DND-41 (cell line): ENCODE measurements around the gene TAP1.
A peak's percentile ranks its signal among the peaks of the same experiment; 100 is the strongest.

Source experiments
- ATAC-seq: fragments of 200-7000 bp; cut with Tn5 transposase; 3 replicates; pipeline ENCODE4 v1.9.1; 2021; ENCODE audit warnings: low read depth; ENCODE audit not compliant: insufficient read depth
- DNase-seq: peaks from one replicate; pipeline ENCODE4 v3.0.0-alpha.2; 2020
- H2AFZ ChIP-seq: 2 replicates; pipeline ENCODE4 v1.6.0; 2012; ENCODE audit warnings: low read depth, low read length
- H3K27ac ChIP-seq: 2 replicates; pipeline ENCODE4 v1.5.1; 2012; ENCODE audit warnings: low read length, inconsistent platforms
- H3K27me3 ChIP-seq: fragments of 200-600 bp; sonication (generic); 2 replicates; pipeline ENCODE4 v1.6.0; 2012; ENCODE audit warnings: low read length, mild to moderate bottlenecking, inconsistent platforms; ENCODE audit not compliant: insufficient read depth, poor library complexity
- H3K36me3 ChIP-seq: 2 replicates; pipeline ENCODE4 v1.5.1; 2012; ENCODE audit warnings: low read length, inconsistent platforms; ENCODE audit not compliant: insufficient read depth
- H3K4me1 ChIP-seq: 2 replicates; pipeline ENCODE4 v1.5.1; 2012; ENCODE audit warnings: mild to moderate bottlenecking, low read length; ENCODE audit not compliant: insufficient read depth
- H3K4me2 ChIP-seq: 2 replicates; pipeline ENCODE4 v1.6.0; 2012; ENCODE audit warnings: mild to moderate bottlenecking, moderate library complexity, low read length, inconsistent platforms; ENCODE audit not compliant: insufficient read depth
- H3K4me3 ChIP-seq, 2 experiments: fragments of 200-600 bp in 1 of 2; shearing (Covaris generic) in 1 of 2; 2 replicates each; pipeline ENCODE4 v1.5.1; 2012 to 2016; ENCODE audit warnings: inconsistent platforms in 2 of 2, low read length in 2 of 2, mild to moderate bottlenecking in 2 of 2, low read depth in 1 of 2, moderate library complexity in 1 of 2
- H3K79me2 ChIP-seq: 2 replicates; pipeline ENCODE4 v1.6.0; 2012; ENCODE audit warnings: low read length, inconsistent platforms; ENCODE audit not compliant: insufficient read depth
- H3K9ac ChIP-seq: 2 replicates; pipeline ENCODE4 v1.6.0; 2012; ENCODE audit warnings: low read depth, mild to moderate bottlenecking, inconsistent platforms, low read length, moderate library complexity
- H3K9me3 ChIP-seq: 2 replicates; pipeline ENCODE4 v1.5.1; 2012; ENCODE audit warnings: low read length, moderate library complexity, mild to moderate bottlenecking, inconsistent platforms; ENCODE audit not compliant: insufficient read depth, severe bottlenecking
- H4K20me1 ChIP-seq: 2 replicates; pipeline ENCODE4 v1.6.0; 2012; ENCODE audit warnings: low read length; ENCODE audit not compliant: insufficient read depth
- EZH2 ChIP-seq: IDR thresholded peaks from 3 replicates; pipeline ENCODE4 v1.6.1; 2012; ENCODE audit warnings: borderline replicate concordance, low read depth, mild to moderate bottlenecking, moderate library complexity, low read length, inconsistent platforms; ENCODE audit not compliant: severe bottlenecking
- TF ChIP-seq, protein P1 (sequence below): IDR thresholded peaks from 2 replicates; pipeline ENCODE4 v1.5.1; 2012; ENCODE audit warnings: borderline replicate concordance, low read length, moderate library complexity, mild to moderate bottlenecking; ENCODE audit not compliant: poor library complexity, severe bottlenecking; ENCODE audit errors: extremely low read depth

The TAP1 gene

DNA sequence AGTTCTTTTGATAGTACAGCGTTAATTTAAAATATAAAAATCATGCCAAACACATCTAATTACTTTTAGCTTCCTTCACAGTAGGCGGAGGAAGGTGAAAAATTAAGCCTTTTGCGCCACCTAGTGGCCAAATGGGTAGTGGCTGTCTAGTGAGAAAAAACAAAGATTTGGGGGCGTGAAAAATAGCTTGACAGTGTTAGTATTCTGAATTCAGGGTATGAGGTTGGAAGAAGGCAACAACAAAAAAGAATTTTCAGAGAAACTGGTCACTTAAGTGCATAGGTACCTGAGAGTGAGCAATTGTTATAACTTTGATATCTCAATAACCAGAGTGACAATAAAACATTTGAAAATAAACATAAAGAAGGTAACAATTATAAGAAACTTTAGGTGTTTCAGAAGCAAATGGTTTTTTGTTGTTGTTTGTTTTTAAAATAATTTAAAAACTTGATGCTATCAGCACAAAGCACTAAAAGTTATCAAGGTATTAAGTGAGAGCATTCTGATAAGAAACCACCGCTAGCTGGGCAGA, 14.8 kb upstream of the TAP1 start:
- Histone ChIP-seq H3K4me1 (0 out of 2 replicates have a peak, but pooled peaks cover 2% of the 10 kb centered on the region), H3K27me3 (peaks cover 6% of the 10 kb centered on the region), H3K9ac (no peak overlapping the region), H3K4me2 (no peak overlapping the region), H3K79me2 (no peaks in the 10 kb centered on the region), H3K4me3 (no peak overlapping the region), H3K27ac (no peak overlapping the region), H3K9me3 (no peaks in the 10 kb centered on the region), H3K36me3 (no peaks in the 10 kb centered on the region), H4K20me1 (no peaks in the 10 kb centered on the region), H2AFZ (no peak overlapping the region)
- ATAC-seq (peak; percentile 94), DNase-seq (peak; percentile 83)
- no peak for TF ChIP-seq EZH2
- TF ChIP-seq, protein P1, sequence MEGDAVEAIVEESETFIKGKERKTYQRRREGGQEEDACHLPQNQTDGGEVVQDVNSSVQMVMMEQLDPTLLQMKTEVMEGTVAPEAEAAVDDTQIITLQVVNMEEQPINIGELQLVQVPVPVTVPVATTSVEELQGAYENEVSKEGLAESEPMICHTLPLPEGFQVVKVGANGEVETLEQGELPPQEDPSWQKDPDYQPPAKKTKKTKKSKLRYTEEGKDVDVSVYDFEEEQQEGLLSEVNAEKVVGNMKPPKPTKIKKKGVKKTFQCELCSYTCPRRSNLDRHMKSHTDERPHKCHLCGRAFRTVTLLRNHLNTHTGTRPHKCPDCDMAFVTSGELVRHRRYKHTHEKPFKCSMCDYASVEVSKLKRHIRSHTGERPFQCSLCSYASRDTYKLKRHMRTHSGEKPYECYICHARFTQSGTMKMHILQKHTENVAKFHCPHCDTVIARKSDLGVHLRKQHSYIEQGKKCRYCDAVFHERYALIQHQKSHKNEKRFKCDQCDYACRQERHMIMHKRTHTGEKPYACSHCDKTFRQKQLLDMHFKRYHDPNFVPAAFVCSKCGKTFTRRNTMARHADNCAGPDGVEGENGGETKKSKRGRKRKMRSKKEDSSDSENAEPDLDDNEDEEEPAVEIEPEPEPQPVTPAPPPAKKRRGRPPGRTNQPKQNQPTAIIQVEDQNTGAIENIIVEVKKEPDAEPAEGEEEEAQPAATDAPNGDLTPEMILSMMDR, result peak; percentile 98

DNA sequence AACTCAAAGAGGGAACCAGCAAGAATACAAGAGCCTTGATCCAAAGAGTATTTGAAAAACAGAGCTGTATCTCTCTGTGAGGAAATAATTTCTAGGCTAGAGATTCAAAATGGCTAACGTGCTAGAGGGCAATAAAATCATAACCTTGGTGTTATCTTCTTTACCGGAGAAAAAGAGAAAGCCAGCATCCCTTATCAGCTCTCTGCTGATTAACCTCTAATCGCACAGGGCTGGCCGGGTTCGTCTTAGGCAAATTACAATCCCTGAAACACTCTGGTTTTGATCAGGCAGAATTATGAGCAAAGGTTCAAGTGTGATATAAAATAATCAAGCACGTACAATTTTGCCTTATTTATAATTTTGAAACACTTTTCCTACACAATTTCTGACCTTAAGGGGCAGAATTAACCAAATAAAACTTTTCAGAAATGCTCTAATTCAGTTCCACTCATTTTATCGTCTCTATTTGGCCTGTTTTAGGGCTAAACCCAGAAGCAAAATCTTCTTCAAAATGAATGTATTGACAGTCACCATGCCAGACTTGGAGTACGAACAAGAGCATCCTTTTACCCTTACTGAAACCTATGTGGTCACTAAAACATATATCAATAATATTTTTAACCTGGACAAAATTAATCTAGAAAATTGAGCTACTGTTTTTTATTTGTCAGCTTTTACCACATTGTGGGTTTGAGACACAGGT, 14.2 kb upstream of the TAP1 start:
- Histone ChIP-seq H3K4me3 (no peak overlapping the region), H3K4me2 (no peak overlapping the region), H3K9me3 (no peaks in the 10 kb centered on the region), H4K20me1 (no peaks in the 10 kb centered on the region), H3K36me3 (no peaks in the 10 kb centered on the region), H2AFZ (peak overlapping the region; percentile 15; the same call in 1 of the 2 replicates), H3K4me1 (0 out of 2 replicates have a peak, but pooled peaks cover 2% of the 10 kb centered on the region), H3K27me3 (peaks cover 5% of the 10 kb centered on the region), H3K79me2 (no peaks in the 10 kb centered on the region), H3K27ac (no peak overlapping the region), H3K9ac (no peak overlapping the region)
- DNase-seq (no peak), ATAC-seq (peak; percentile 47; the same call in 2 of the 3 replicates)
- TF ChIP-seq EZH2, result no peak
- TF ChIP-seq, protein P1, result no peak

DNA sequence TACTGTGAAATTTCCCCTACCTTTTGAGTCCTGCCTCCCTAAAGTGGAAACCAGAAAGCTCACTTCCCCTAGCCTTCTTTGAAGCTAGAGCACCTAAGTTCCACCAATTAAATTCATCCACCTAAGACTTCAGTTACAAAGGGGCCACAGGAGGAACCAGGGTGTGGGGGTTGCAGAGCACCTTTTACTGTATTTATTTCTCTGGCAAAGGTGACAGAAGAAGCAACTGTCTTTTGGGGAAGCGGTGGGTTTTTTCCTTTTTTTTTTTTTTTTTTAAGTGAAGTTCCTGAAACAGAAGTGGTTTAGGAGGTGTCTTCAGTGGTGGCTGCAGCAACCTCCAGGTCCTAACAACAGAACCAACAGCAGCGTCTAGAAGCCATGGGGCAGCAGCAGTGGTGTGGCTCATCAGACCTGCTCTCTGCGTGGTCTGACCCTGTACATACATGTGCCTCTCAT, 13.5 kb upstream of the TAP1 start:
- peak overlapping the region; percentile 15; the same call in 1 of the 2 replicates for H2AFZ ChIP-seq
- no peaks in the 10 kb centered on the region for H4K20me1 ChIP-seq
- no peaks in the 10 kb centered on the region for H3K79me2 ChIP-seq
- no peaks in the 10 kb centered on the region for H3K27me3 ChIP-seq
- H3K4me2 ChIP-seq, result no peak overlapping the region
- no peaks in the 10 kb centered on the region for H3K36me3 ChIP-seq
- ATAC-seq, result no peak
- no peak overlapping the region for H3K9ac ChIP-seq
- no peak for TF ChIP-seq EZH2
- TF ChIP-seq, protein P1, result no peak
- DNase-seq, result no peak
- H3K4me1 ChIP-seq, result 0 out of 2 replicates have a peak, but pooled peaks cover 2% of the 10 kb centered on the region
- H3K4me3 ChIP-seq, result no peak overlapping the region
- H3K27ac ChIP-seq, result no peak overlapping the region
- H3K9me3 ChIP-seq, result no peaks in the 10 kb centered on the region
